Activated CD4-positive, alpha-beta T cell treated with anti-CD3 and anti-CD28 coated beads for 36 hours (primary cell): ENCODE data around the gene FAM167B. TPM values are rescaled to one million over a fixed set of nuclear protein-coding genes. Genes with fewer than 3 reads are reported as not detected.

Source experiments
- total RNA-seq, 2 experiments: library from RNA; stranded (reverse); gene quantifications; one replicate each; pipeline ENCODE4 v1.2.3, GENCODE V29; 2021

Gene FAM167B
- total RNA-seq, 2 experiments from 2014 or later, result 0.72 to 0.82 TPM

Other genes with a start within 250 kb of the FAM167B start
- 100 to 1,000 TPM; 198 to 206 TPM for gene KHDRBS1, start 233.4 kb upstream of the FAM167B start, total RNA-seq
- 10 to 100 TPM; 25.2 to 29.8 TPM for gene TMEM39B, start 174.3 kb upstream of the FAM167B start, total RNA-seq
- 10 to 100 TPM; 70.0 to 78.3 TPM for gene KPNA6, start 139.2 kb upstream of the FAM167B start, total RNA-seq
- gene TXLNA, start 67.5 kb upstream of the FAM167B start, total RNA-seq, result 10 to 100 TPM; 79.5 to 79.7 TPM
- 10 to 100 TPM; 13.0 to 19.3 TPM for gene CCDC28B, start 46.6 kb upstream of the FAM167B start, total RNA-seq
- 1 to 10 TPM; 4.4 to 5.0 TPM for gene IQCC, start 41.6 kb upstream of the FAM167B start, total RNA-seq
- not detected for gene DCDC2B, start 38.1 kb upstream of the FAM167B start, total RNA-seq
- 1 to 10 TPM; 7.3 to 8.2 TPM for gene TMEM234, start 24.9 kb upstream of the FAM167B start, total RNA-seq
- 100 to 1,000 TPM; 299 to 349 TPM for gene EIF3I, start 24.8 kb upstream of the FAM167B start, total RNA-seq
- 100 to 1,000 TPM; 179 to 220 TPM for gene LCK, start 4.0 kb downstream of the FAM167B start, total RNA-seq
- 100 to 1,000 TPM; 132 to 146 TPM for gene HDAC1, start 44.9 kb downstream of the FAM167B start, total RNA-seq
- gene MARCKSL1, start 89.0 kb downstream of the FAM167B start, total RNA-seq, result 10 to 100 TPM; 27.0 to 29.3 TPM
- gene FAM229A, start 115.3 kb downstream of the FAM167B start, total RNA-seq, result 1 to 10 TPM; 3.1 to 3.3 TPM
- gene TSSK3, start 115.3 kb downstream of the FAM167B start, total RNA-seq, result 1 to 10 TPM in 1 of 2 experiments, under 1 TPM in 1; 0.76 to 1.6 TPM
- 10 to 100 TPM; 29.4 to 36.9 TPM for gene BSDC1, start 147.2 kb downstream of the FAM167B start, total RNA-seq
- not detected for gene ZBTB8B, start 217.8 kb downstream of the FAM167B start, total RNA-seq